Measurements from ENCODE around the gene PLXNA1.

DNA sequence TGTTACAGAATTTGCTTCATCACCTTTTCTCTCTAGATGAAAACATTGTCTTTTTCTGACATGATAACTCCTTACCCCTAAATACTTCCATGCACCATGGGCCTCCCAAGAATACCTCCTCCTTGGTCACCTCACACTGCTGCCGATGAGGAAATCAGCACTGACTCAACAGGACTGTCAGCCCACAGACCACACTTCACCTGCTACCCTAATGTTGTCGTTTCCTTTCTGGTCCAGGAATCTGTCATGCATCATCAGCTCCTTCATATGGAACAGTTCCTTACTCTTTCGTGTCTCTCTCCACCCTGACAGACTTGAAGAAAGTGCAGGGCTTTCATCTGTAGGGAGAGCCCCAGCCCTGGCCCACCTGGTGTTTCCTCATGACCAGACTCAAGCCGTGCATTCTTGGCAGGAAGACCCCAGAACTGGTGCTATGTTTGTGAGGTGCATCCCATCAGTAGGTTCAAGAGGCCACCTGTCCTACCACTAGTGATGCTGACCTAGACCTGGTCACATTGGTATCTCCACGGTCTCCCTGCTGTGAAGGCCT, 41.1 kb upstream of the PLXNA1 start:
- TF ChIP-seq FOXM1 (IDR thresholded peaks at IDR 0.05; ENCODE audit: borderline replicate concordance) (no peak), SP1 (IDR thresholded peaks at IDR 0.05) (no peak), TARDBP (IDR thresholded peaks at IDR 0.05) (no peak), BHLHE40 (IDR thresholded peaks at IDR 0.05; ENCODE audit: borderline replicate concordance) (no peak), FOXA1 (IDR thresholded peaks at IDR 0.05) (no peak), ZNF384 (IDR thresholded peaks at IDR 0.05) (no peak)
- TF ChIP-seq, protein P1, sequence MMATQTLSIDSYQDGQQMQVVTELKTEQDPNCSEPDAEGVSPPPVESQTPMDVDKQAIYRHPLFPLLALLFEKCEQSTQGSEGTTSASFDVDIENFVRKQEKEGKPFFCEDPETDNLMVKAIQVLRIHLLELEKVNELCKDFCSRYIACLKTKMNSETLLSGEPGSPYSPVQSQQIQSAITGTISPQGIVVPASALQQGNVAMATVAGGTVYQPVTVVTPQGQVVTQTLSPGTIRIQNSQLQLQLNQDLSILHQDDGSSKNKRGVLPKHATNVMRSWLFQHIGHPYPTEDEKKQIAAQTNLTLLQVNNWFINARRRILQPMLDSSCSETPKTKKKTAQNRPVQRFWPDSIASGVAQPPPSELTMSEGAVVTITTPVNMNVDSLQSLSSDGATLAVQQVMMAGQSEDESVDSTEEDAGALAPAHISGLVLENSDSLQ (IDR thresholded peaks at IDR 0.05), result no peak
